Midbrain (tissue), 1 donor: ENCODE results near the gene DNAJC5.
"Not testable (repeated sequence)": the region's sequence is repeated elsewhere in the genome, so short reads cannot be mapped to it uniquely, and the experiment has no call there.

Experiments
- DNase-seq: peaks from one replicate; lab custom pipeline; 2025; lab: John Stamatoyannopoulos, UW

DNAJC5 gene

DNA sequence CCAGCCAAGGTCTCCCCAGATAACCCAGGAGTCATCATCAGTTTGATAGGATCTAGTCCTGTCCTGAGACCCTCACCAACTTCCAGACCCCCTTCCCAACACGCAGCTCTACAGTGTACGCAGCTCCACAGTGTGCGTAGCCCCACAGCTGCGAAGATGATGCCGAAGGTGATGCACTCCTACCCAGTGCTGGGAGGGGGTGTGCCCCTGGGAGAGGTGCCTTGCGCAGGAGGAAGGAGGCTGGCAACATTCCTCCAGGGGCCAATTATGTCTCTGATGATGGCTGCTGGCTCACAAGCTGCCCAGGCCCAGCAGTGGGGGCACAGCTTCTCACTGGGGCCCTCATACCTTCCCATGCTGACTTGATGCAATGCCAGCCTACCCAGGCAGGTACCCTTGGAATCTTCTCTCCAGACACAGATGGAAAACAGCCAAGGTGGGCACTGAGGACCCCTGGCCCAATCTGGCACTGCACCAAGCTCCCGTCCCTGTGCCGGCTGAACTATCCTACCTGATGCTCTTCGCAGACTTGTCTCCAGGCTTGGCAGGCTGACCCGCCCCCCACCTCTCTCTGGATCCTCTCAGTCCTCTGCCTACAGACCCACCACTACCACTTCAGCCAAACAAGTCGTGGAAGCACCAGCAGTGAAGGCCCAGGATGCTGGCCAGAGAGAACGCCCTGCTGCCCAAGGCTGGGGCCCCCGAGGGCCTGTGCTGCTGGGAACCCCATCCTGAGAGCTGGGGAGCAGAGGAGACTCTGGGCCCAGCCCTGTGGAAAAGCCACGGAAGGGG is 73.4 kb downstream of the DNAJC5 start:
- no peak for DNase-seq

DNA sequence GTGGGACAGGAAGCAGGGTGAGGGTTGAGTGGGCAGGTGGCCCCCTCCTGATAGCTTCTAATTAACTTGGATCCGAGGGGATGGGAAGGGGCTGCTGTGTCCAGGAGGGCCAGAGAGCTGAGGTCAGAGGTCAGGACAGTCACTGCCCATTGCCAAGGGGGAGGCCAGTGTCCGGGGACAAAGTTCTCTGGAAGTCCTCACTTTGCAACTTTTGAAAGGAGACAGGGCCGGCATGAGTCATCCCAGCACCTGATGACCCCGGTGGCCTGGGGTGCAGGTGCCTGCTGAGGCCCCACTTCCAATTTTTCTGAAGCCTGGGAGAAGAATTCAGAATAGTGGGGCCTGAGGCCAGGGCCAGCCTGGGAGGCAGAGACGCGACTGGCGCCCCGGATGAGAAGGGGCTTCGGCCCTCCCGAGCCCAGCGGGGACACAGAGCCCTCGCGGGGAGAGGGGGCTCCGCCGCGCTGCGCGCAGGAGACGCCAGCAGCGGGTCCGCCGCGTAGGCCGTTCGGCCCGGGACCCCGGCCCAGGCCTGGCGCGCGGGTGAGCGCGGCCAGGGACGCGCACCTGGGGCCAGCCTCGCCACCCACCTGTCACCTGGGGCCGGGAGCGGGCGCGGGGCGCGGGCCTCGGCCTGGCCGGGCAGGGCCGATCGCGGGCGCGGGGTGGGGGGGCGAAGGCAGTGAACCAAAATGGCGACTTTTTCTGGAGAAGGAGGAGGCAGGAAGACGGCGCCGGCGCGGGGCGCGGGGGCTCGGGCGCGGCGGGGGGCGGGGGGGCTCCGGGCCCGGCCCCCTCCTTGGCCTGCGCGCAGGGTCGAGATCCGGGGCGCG is 74.2 kb downstream of the DNAJC5 start:
- DNase-seq: no peak

DNA sequence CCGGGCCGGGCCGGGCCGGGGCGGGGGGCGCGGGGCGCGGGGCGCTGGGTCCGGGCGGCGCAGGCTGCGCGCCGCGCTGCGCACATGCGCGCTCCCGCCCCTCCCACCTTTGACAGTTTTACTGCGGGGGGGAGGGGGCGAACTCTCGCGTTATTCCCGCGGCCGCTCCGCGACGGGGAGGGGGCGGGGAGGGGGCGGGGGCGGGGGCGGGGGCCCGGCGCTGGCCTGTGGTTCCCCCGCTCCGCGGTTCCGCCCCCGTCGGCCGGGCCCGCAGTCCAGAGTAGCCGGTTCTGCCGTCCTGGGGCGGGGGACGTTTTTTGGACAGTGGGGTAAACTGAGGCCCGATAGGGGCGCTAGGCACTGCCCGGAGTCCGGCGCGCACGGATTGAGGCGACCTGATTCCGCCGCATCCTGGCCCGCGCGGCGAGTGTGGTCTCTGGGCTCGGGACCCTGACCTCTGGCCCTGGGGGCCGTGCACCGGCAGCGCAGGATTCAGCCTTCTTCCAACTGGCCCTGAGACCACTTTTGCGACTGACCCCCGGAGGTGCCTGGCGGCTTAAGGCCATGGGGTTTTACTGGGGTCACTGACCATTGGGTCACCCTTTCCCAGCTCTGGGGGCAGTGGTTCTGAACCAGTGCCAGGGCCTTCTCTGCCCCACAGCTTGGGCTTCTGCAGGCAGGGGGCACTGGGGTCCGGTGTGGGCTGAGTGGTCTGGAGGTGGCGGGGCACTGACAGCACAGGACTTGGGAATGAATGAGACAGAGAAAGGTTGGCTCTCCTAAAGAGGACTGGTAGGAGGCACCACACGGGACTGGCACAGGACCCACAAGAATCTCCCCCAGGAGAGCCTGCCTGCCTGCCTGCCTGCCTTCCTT is 75.2 kb downstream of the DNAJC5 start, which contains the start of gene ZNF512B:
ZNF512B (minus strand) TSS at position 93 of the 876 bp plus-strand sequence. CDS start 1,980 bp downstream, outside the sequence.
- peak; percentile 65 for DNase-seq

DNA sequence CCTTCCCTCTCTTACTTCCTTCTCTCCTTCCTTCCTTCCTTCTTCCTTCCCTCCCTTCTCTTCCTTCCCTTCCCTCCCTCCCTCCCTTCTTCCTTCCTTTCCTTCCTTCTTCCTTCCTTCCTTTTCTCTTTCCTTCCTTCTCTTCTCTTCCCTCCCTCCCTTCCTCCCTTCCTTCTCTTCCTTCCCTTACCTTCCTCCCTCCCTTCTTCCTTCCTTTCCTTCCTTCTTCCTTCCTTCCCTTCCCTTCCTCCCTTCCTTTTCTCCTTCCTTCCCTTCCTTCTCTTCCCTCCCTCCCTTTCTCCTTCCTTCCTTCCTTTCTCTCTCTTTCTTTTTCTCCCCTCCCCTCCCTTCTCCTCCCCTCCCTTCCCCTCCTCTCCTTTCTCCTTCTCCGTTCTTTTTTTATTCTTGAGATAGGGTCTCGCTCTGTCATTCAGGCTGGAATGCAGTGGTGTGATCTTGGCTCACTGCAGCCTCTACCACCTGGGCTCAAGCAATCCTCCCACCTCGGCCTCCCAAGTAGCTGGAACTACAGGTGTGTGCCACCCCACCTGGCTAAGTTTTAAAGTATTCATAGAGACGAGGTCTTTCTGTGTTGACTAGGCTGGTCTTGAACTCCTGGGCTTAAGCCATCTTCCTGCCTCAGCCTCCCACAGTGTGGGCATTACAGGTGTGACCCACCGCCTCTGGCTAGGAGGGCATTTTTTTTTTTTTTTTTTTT is 75.9 kb downstream of the DNAJC5 start:
- DNase-seq: no peak

DNA sequence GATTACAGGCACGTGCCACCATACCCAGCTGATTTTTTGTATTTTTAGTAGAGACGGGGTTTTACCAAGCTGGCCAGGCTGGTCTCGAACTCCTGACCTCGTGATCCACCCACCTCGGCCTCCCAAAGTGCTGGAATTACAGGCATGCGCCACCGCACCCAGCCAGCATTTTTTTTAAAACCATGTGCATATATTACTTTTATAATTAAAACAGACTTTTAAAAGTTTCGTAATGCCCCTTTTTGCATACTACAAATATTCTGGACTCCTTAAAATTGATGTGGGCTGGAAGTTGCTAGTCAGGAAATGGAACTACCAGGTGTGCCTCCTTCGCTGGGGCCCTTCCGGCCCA is 77.0 kb downstream of the DNAJC5 start:
- not testable (repeated sequence) for DNase-seq

DNA sequence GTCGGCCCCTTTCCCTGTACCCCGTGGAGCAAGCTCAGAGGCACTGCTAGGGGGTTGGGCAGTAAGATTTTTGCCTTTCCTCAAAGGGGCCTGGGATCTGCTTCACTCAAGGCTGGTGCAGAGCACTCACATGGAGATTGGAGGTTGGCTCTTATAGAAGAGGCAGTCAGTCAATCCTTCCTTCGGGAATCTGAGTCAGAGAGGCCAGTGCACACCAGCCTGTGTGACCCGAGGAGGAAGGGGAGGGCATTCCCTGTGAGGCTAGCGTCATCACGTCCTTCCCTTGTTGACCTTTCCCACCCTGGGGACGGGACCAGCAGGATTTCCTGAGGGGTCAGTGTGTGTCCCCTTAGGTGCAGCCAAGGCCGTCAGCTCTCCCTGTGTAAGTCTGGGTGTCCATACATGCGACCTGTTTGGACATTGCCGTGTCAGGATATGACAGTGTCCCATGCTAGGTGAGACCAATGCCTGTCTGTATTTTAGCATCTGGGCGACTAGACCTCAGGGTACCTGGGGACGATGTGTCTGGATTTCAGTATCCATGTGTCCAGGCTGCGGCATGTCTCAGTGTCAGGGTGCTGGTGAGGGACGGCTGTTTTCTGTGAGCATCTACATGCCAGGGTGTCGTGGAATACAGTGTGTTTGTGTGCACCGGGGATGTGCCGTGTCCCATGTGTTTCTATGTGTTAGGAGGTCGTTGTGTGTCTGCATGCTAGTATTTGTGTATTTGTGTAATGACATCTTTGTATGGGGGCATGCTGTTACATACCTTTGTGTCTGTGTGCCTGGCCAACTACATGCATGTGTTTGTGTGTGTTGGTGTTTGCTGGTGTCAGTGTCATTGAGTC is 77.6 kb downstream of the DNAJC5 start:
- DNase-seq: no peak

DNA sequence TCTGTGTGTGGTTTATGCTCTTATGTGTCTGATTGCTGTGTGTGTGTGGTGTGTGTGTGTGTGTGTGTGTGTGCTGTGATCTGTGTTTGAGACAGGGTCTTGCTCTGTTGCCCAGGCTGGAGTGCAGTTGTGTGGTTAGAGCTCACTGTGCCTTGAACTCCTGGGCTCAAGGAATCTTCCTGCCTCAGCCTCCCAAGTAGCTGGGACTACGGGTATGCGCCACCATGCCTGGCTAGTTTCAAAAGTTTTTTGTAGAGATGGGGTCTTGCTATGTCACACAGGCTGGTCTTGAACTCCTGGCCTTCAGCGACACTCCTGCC is 78.2 kb downstream of the DNAJC5 start:
- DNase-seq: no peak

DNA sequence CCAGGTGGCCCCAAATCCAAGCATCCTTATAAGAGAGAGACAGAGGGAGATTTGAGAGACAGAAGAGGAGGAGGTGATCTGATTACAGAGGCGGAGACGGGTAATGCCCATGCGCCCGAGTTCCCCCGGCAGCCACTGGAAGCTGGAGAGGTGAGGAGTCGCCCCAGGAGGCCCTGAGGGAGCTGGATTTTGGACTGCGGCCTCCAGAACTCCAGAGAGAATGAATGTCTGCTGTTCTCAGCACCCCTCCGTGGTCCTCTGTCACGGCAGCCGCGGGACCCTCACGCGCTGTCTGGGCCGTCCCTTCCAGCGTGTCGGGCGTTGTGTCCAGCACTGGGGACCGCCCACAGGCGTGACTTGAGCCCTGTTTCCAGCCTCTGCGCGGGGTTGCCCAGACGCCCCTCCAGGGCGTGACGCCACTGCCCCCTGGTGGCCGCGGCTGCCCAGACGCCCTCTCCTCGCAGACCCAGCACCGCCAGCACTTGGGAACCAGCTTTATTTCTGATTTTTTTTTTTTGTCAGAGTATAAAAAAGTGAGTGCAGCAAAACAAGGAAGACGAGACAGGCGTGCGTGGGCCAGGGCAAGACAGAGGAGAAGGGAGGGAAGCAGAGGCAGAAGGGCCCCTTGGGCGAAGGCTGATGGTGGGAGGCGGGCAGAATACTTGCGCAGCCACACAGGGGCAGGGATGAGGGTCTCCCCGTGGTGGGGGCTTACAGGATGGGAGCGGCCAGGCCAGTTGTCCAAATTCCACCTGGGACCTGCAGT is 78.9 kb downstream of the DNAJC5 start:
- peak; percentile 89 for DNase-seq

DNA sequence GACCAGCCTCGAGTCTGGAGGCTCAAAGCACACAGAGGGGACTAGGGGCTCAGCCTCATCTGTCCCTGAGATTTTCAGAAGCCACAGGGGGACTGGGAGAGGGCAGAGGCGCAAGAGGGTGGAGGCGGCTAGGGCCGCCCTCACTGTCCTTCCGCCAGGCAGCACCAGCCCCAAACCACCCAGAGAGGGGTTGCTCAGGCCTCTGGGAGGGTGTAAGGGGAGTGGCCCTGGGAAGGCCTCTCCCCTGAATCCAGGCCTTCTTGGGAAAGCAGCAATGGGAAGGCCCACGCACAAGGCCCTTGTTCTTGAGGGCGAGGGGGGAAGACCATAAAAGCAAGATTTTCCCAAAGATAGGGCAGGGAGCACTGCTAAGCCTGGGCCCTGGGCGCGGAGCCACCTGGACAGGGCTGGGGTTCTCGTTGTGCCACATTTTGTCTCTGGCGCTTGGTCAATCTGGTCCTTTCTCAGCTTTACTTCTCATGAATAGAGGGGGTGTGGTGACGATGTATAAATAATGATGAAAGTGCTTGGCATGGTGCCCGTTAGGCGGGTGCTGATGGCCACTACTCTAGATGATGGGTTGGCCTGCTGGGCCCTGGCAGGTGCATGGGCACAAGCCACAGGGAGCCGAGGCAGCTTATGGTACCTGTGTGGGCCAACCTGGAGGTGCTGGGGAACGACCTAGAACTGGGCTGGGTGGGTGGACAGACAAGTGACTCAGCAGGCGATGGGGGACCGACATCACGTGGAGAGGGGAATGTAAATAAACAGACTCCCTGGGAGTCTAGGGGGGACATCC is 79.7 kb downstream of the DNAJC5 start:
- no peak for DNase-seq

DNA sequence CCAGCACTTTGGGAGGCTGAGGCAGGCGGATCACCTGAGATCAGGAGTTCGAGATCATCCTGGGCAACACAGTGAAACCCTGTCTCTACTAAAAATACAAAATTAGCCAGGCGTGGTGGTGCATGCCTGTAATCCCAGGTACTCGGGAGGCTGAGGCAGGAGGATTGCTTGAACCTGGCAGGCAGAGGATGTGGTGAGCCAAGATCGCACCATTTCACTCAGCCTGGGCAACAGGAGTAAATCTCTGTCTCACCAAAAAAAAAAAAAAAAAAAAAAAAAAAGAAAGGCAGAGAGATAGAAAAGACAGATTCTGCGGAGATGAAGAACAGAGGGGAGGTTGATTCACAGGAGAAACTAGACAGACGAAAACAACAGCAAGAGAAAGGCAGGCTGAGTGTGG is 81.6 kb downstream of the DNAJC5 start:
- not testable (repeated sequence) for DNase-seq

DNA sequence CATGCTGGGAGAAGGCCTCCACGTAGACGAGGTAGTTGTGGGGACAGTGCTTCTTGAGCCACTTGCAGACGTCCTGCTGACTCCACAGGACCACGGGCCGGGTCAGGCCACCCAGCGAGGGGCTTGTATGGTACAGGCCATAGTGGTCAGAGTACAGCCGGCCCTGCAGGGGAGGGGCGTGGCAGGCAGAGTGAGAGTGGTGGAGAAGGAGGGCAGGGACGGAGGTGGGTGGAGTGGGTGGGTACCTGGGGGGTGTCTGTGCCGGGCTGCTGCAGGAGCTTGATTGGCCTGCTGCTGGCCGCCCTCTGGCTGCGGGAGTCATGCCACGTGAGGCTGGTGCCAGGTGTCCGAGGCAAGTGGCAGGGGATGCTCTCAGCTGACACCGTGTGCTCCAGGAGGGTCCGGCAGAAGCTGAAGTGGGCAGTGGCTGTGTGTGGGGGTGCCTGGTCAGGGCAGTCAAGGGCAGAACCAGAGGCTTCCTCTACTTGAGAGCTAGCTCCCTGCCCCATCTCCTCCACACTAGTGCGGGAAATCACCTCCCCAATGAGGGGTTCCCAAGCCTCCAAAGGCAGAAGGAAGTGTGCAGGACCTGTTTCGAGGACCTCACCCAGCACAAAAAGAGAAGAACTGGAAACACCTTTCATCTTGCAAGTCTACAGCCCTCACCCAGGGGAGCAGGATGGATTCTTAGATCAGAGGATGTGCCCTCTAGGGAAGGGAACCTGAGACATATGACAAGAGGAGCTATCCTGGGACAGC is 82.2 kb downstream of the DNAJC5 start:
- DNase-seq: no peak

DNA sequence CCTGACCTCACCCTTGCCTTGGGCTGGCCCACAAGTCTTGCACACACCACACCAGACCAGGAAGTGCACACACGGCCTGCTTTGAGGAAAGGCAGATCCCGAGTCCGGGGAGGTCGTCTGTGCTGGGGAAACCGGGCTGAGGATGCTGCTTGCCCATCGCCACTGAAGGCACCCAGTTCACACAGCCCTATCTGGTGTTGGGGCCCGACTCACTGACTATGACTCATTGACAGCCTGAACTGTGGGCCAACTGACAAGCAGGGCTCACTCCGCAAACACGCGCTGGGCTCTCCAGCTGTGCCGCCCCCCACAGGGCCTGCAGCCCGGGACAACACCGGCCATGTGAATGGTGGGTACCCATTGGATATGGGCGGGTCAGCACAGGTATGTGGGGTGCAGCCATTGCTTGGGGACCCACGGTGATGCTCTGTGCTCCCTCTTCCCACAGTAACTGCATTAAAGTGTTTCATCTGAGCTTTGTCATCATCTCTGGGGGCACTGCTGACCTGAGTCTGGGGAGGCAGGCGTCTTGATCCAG is 82.9 kb downstream of the DNAJC5 start:
- DNase-seq: no peak

DNA sequence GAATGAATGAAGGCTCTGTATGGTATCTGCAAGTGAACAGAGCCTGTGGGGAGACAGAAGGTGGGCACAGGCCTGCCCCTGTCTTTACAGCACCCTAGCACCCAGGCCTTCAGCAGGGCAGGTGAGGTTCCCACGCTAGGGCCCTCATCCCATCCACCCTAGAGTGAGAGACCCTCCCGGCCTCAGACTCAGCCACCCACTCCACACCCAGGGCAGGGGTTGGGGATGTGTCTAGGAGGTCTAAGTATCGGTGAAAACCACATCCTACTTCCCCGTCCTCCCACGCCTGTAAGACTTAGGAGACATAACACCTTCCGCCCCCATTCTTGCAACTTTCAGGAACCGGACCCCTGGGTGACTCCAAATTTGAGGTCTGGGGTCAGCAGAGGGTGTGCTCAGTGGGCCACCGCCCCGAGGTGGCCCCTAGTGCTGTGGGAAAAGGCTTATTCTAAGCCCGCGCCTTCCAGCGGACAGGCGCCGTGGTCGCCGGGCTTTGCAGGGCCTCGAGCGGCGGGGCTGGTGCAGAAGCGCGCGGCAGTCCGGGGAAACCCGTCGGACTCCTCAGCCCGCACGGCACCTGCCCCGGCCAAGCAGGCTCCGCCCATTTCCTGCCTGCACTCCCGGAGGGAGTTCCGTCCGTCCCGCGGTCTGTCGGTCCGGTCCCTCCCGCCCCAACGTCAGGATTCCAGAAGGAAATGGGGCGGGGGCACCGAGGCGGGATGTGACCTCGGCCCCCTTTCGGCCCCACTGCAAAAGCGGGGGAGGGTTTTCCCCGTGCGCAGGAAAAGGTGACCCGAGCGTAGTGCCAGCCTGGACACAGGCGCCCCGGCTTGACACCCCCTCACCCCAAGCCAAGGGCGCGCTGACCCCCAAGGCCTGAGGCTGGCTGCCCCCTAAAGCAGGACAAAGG is 83.6 kb downstream of the DNAJC5 start:
- DNase-seq: peak; percentile 13

DNA sequence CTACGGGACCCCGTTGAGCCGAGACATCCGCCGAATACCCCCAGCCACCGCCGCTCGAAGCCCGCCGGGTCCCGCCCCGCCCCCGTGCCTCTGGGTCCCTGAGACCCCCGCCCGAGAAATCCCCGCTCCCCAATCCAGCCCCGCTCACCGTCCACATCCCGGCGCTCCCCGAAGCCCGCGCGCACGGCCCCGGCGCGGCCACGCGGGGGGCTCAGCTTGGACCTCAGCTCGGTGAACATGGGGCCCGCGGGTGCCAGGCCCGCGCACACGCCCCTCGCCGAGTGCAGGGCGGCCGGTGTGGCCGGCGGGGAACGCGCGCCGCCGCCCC is 84.3 kb downstream of the DNAJC5 start:
- DNase-seq: no peak

DNA sequence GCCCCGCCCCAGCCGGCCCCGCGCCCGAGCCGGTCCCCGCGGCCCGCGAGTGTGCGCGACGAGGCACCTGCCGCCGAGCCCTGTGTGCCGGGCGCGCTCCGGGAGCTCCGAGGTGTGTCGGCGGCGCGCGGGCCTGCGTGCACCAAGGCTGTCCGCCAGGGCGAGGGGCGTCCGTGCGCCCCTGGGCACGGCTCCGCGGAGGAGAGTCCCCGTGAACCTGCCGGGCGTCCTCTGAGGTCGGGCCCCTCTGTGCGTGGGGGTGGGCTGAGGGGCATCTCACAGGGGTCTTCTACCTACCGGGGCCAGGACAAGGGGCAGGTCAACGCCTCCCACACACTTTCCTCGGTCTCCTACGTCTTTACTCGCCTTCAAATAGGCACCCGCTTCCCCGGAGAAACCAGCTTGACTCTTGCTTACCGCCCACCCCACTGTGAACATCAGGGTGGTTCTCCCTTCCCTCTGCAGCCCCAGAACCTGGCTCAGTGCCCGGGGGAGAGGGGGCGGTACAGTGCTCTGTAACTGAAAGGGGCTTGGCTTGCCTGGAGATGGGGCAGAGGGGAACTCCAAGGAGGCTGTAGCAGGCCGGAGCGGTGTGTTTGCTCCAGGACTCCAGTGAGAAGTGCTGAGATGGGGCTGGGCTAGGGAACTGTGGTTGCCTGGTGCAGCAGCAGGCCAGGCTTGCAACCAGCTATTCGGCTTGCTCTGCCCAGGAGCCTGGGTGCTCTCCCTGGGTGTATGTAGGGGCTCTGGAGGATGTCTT is 84.8 kb downstream of the DNAJC5 start, which contains the start of gene SAMD10:
SAMD10 (minus strand) TSS at position 86 of the 760 bp plus-strand sequence. CDS start 175 bp downstream, outside the sequence.
- no peak for DNase-seq

DNA sequence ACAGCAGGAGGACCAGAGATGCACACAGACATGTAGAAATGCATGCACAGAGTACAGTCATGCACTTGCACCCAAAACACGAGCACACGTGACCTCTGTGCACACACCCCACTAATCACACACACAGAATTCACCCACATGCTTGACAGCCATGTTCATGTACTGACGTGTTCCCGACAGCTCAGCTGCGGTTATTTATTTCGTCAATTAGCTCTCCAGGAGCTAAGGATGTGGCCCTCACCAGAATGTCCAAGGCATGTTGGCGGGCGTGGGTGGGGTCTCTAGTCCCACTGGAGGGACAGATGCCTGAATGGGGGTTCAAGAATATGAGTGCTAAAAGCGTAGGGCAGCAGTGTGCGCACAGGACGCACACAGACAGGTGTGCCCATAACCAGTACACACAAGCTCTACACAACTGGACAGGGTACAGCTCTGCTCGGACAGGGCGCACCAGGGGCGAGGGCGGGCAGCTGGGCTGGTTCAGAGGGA is 85.4 kb downstream of the DNAJC5 start:
- no peak for DNase-seq
